Measurements from ENCODE around the gene PCDH18. TPM values are rescaled to one million over a fixed set of nuclear protein-coding genes. Genes with fewer than 3 reads are reported as not detected.

Gene PCDH18
- total RNA-seq, 1 experiment from 2014 or later, result 0.15 TPM

DNA sequence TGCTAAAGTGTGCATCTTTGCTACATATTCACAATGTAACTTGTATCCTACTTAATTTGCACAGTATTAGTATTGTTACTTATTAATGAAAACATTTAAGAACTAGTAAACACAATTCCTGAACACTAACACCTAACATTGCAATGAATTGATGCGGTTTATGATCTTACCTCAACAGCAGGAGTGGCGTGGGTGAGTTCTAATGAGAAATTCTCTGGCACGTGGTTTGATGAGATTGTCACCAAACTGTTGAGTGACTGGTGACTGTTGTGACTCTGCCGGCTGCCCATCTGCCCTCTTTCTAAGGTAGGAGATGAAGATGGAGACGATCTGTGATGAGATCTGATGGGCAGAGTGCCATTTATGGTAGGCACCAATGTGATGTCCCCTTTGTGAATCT is 2.9 kb downstream of the PCDH18 start:
- intact Hi-C loops (cut with micrococcal nuclease; ENCODE audit: unreplicated experiment), result no loop called here
- Histone ChIP-seq H3K4me2 (no peak overlapping the region), H3K27ac (no peak overlapping the region), H3K4me3 (no peak overlapping the region), H3K9me3 (ENCODE audit: insufficient read depth, low read depth) (no peaks in the 10 kb centered on the region), H3K27me3 (ENCODE audit: insufficient read depth, low read depth) (no peaks in the 10 kb centered on the region), H2AFZ (no peak overlapping the region), H3K9me2 (ENCODE audit: insufficient read depth) (no peaks in the 10 kb centered on the region), H3K79me2 (ENCODE audit: low read depth) (no peaks in the 10 kb centered on the region), H3K4me1 (replicated peaks; ENCODE audit: insufficient read depth) (no peaks in the 10 kb centered on the region), H4K20me1 (ENCODE audit: insufficient read depth) (no peaks in the 10 kb centered on the region), H3F3A (ENCODE audit: insufficient read depth, low read depth) (no peaks in the 10 kb centered on the region), H3K36me3 (ENCODE audit: low read depth) (no peaks in the 10 kb centered on the region)
- CTCF ChIA-PET, result no interaction called here
- no peak for DNase-seq
- POLR2A ChIA-PET (ENCODE audit: unreplicated experiment), result no interaction called here
- no TSS peak for BruUV-seq (replicated peaks)
- TF ChIP-seq, protein P1, sequence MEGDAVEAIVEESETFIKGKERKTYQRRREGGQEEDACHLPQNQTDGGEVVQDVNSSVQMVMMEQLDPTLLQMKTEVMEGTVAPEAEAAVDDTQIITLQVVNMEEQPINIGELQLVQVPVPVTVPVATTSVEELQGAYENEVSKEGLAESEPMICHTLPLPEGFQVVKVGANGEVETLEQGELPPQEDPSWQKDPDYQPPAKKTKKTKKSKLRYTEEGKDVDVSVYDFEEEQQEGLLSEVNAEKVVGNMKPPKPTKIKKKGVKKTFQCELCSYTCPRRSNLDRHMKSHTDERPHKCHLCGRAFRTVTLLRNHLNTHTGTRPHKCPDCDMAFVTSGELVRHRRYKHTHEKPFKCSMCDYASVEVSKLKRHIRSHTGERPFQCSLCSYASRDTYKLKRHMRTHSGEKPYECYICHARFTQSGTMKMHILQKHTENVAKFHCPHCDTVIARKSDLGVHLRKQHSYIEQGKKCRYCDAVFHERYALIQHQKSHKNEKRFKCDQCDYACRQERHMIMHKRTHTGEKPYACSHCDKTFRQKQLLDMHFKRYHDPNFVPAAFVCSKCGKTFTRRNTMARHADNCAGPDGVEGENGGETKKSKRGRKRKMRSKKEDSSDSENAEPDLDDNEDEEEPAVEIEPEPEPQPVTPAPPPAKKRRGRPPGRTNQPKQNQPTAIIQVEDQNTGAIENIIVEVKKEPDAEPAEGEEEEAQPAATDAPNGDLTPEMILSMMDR (conservative IDR thresholded peaks at IDR 0.05), result no peak
- TF ChIP-seq EZH2 (IDR thresholded peaks at IDR 0.05; ENCODE audit: low read depth), result no peak

GRCh38 chr4:137528673-137529072 is 3.6 kb downstream of the PCDH18 start:
- no peak overlapping the region for H3K4me2 ChIP-seq
- no peaks in the 10 kb centered on the region for H4K20me1 ChIP-seq (ENCODE audit: insufficient read depth)
- no peaks in the 10 kb centered on the region for H3K36me3 ChIP-seq (ENCODE audit: low read depth)
- H3K9me2 ChIP-seq (ENCODE audit: insufficient read depth), result no peaks in the 10 kb centered on the region
- no peak overlapping the region for H2AFZ ChIP-seq
- DNase-seq, result no peak
- no peak overlapping the region for H3K27ac ChIP-seq
- H3K79me2 ChIP-seq (ENCODE audit: low read depth), result no peaks in the 10 kb centered on the region
- ChIA-PET CTCF (no interaction called here), POLR2A (ENCODE audit: unreplicated experiment) (no interaction called here)
- intact Hi-C loops (cut with micrococcal nuclease; ENCODE audit: unreplicated experiment), result no loop called here
- BruUV-seq (replicated peaks), result no TSS peak
- H3K4me1 ChIP-seq (replicated peaks; ENCODE audit: insufficient read depth), result no peaks in the 10 kb centered on the region
- no peaks in the 10 kb centered on the region for H3K9me3 ChIP-seq (ENCODE audit: insufficient read depth, low read depth)
- H3K27me3 ChIP-seq (ENCODE audit: insufficient read depth, low read depth), result no peaks in the 10 kb centered on the region
- TF ChIP-seq, protein P1 (conservative IDR thresholded peaks at IDR 0.05), result no peak
- no peak for TF ChIP-seq EZH2 (IDR thresholded peaks at IDR 0.05; ENCODE audit: low read depth)
- no peak overlapping the region for H3K4me3 ChIP-seq
- no peaks in the 10 kb centered on the region for H3F3A ChIP-seq (ENCODE audit: insufficient read depth, low read depth)

GRCh38 chr4:137526681-137527080 is 5.6 kb downstream of the PCDH18 start:
- no peaks in the 10 kb centered on the region for H3K79me2 ChIP-seq (ENCODE audit: low read depth)
- no peaks in the 10 kb centered on the region for H3K4me1 ChIP-seq (replicated peaks; ENCODE audit: insufficient read depth)
- no peaks in the 10 kb centered on the region for H4K20me1 ChIP-seq (ENCODE audit: insufficient read depth)
- no peaks in the 10 kb centered on the region for H3K9me3 ChIP-seq (ENCODE audit: insufficient read depth, low read depth)
- no peak overlapping the region for H3K4me3 ChIP-seq
- no peaks in the 10 kb centered on the region for H3K36me3 ChIP-seq (ENCODE audit: low read depth)
- no peaks in the 10 kb centered on the region for H3F3A ChIP-seq (ENCODE audit: insufficient read depth, low read depth)
- H3K27ac ChIP-seq, result no peak overlapping the region
- no peak for DNase-seq
- BruUV-seq (replicated peaks), result no TSS peak
- TF ChIP-seq EZH2 (IDR thresholded peaks at IDR 0.05; ENCODE audit: low read depth), result no peak
- TF ChIP-seq, protein P1 (conservative IDR thresholded peaks at IDR 0.05), result no peak
- POLR2A ChIA-PET (ENCODE audit: unreplicated experiment), result no interaction called here
- intact Hi-C loops (cut with micrococcal nuclease; ENCODE audit: unreplicated experiment), result no loop called here
- no peaks in the 10 kb centered on the region for H3K27me3 ChIP-seq (ENCODE audit: insufficient read depth, low read depth)
- CTCF ChIA-PET, result no interaction called here
- no peak overlapping the region for H3K4me2 ChIP-seq
- no peak overlapping the region for H2AFZ ChIP-seq
- no peaks in the 10 kb centered on the region for H3K9me2 ChIP-seq (ENCODE audit: insufficient read depth)

Measured in PC-9 (cell line).